Measurements from ENCODE around the gene HSP90B1. TPM values are rescaled to one million over a fixed set of nuclear protein-coding genes. Genes with fewer than 3 reads are reported as not detected.
A peak's percentile ranks its signal among the peaks of the same experiment; 100 is the strongest.

HSP90B1 gene
- total RNA-seq (2014; rRNA removed): 476 and 593 TPM in 2 replicates
- percentile 100 among the genes with signal in this experiment for Bru-seq, nascent RNA
- BruChase-seq, experiment 1, labeled RNA remaining after a 6-hour chase: percentile 100 among the genes with signal in this experiment
- percentile 100 among the genes with signal in this experiment for BruChase-seq, experiment 2, labeled RNA remaining after a 2-hour chase
- long read RNA-seq, transcript HSP90B1-201 (18 exons, 2,858 nt): major isoform, 3,074 of 7,753 reads
- long read RNA-seq, partial matches to known transcripts: 4,090 of 7,753 reads
- long read RNA-seq, other reads (novel, unspliced or antisense): 585 of 7,753 reads

- peak within 1 kb of the TSS; percentile 78 for H3K27ac ChIP-seq (ENCODE audit: low read length)
- H3K9me2 ChIP-seq (replicated peaks; ENCODE audit: low read length): no peaks in the 10 kb centered on the region
- intact Hi-C loops (cut with micrococcal nuclease): loop anchor here (1.0 kb wide), 3 partner anchors 27 to 89 kb away; partner anchors contain the start of gene NT5DC3
- H3K4me1 ChIP-seq (ENCODE audit: insufficient read depth, low read length): peaks cover 43% of the 10 kb centered on the region
- H3K27me3 ChIP-seq (ENCODE audit: low read length): no peaks in the 10 kb centered on the region
- POLR2A ChIA-PET (ENCODE audit: unreplicated experiment): interaction anchor here (0.5 to 1.3 kb wide), 10 partner anchors 27 to 208 kb away, joined by 3 to 16 read pairs (median 4); partner anchors contain the start of genes NFYB, NT5DC3 and TDG
- no peaks in the 10 kb centered on the region for H3K9me3 ChIP-seq (ENCODE audit: low read length)
- ATAC-seq (peak; percentile 74), DNase-seq (peak; percentile 100)
- peak within 1 kb of the TSS; percentile 91 for H3K4me2 ChIP-seq (ENCODE audit: low read length)
- peak within 1 kb of the TSS; percentile 92 for H3K4me3 ChIP-seq (ENCODE audit: low read length)
- peaks cover 49% of the 10 kb centered on the region for H3K79me2 ChIP-seq (ENCODE audit: low read length)
- CTCF ChIA-PET: interaction anchor here (0.6 kb wide), 1 partner anchor 46 kb away, joined by 3 read pairs; no protein-coding TSS in a partner anchor
- no peaks in the 10 kb centered on the region for H3F3A ChIP-seq (ENCODE audit: low read length, unreplicated experiment)
- peaks cover 42% of the 10 kb centered on the region for H4K20me1 ChIP-seq (ENCODE audit: low read length)
- H3K36me3 ChIP-seq (ENCODE audit: low read depth, low read length): peaks cover 41% of the 10 kb centered on the region
- no peak for TF ChIP-seq CTCF (conservative IDR thresholded peaks at IDR 0.05; ENCODE audit: low read depth, low read length)
- TF ChIP-seq EZH2phosphoT487 (IDR thresholded peaks at IDR 0.05; ENCODE audit: borderline replicate concordance, low read length): no peak
- no peak for TF ChIP-seq EZH2 (IDR thresholded peaks at IDR 0.05; ENCODE audit: low read length, unreplicated experiment)
- BruUV-seq (replicated peaks): TSS peak; percentile 41
- peak within 1 kb of the TSS; percentile 99 for H3K9ac ChIP-seq (ENCODE audit: low read length)
- H2AFZ ChIP-seq (ENCODE audit: low read length): peak within 1 kb of the TSS; percentile 99
Measured at GRCh38 chr12:103930034-103930786, at the start of gene HSP90B1. Gene HSP90B1, plus strand, starts transcription at chr12:103930410. Its CDS starts 106 bp downstream, at chr12:103930516.

- no peak overlapping the region for H3K9ac ChIP-seq (ENCODE audit: low read length)
- H3K9me2 ChIP-seq (replicated peaks; ENCODE audit: low read length): no peaks in the 10 kb centered on the region
- TF ChIP-seq EZH2phosphoT487 (IDR thresholded peaks at IDR 0.05; ENCODE audit: borderline replicate concordance, low read length) (no peak), EZH2 (IDR thresholded peaks at IDR 0.05; ENCODE audit: low read length, unreplicated experiment) (no peak), CTCF (conservative IDR thresholded peaks at IDR 0.05; ENCODE audit: low read depth, low read length) (no peak)
- no peaks in the 10 kb centered on the region for H3K9me3 ChIP-seq (ENCODE audit: low read length)
- BruUV-seq (replicated peaks): no TSS peak
- H3K27me3 ChIP-seq (ENCODE audit: low read length): no peaks in the 10 kb centered on the region
- DNase-seq (no peak), ATAC-seq (no peak)
- no peak overlapping the region for H3K4me3 ChIP-seq (ENCODE audit: low read length)
- POLR2A ChIA-PET (ENCODE audit: unreplicated experiment): no interaction called here
- H3K79me2 ChIP-seq (ENCODE audit: low read length): no peaks in the 10 kb centered on the region
- intact Hi-C loops (cut with micrococcal nuclease): loop anchor here (5.0 kb wide), 2 partner anchors 76 to 166 kb away; a partner anchor contains a TSS
- CTCF ChIA-PET: interaction anchor here (0.6 kb wide), 1 partner anchor 248 kb away, joined by 3 read pairs; no protein-coding TSS in a partner anchor
- no peaks in the 10 kb centered on the region for H3K36me3 ChIP-seq (ENCODE audit: low read depth, low read length)
- no peaks in the 10 kb centered on the region for H4K20me1 ChIP-seq (ENCODE audit: low read length)
- H3F3A ChIP-seq (ENCODE audit: low read length, unreplicated experiment): no peaks in the 10 kb centered on the region
- peaks cover 33% of the 10 kb centered on the region for H3K4me1 ChIP-seq (ENCODE audit: insufficient read depth, low read length)
- H3K27ac ChIP-seq (ENCODE audit: low read length): no peak overlapping the region
- H2AFZ ChIP-seq (ENCODE audit: low read length): no peak overlapping the region
- no peak overlapping the region for H3K4me2 ChIP-seq (ENCODE audit: low read length)
Measured at GRCh38 chr12:103881261-103881660, 48.9 kb upstream of the HSP90B1 start.

Data from PC-3 (cell line).